Measurements from ENCODE around the gene CNTRL. TPM values are rescaled to one million over a fixed set of nuclear protein-coding genes. Genes with fewer than 3 reads are reported as not detected.

CNTRL gene
- total RNA-seq, 1 experiment from 2014 or later: 44.9 TPM

DNA sequence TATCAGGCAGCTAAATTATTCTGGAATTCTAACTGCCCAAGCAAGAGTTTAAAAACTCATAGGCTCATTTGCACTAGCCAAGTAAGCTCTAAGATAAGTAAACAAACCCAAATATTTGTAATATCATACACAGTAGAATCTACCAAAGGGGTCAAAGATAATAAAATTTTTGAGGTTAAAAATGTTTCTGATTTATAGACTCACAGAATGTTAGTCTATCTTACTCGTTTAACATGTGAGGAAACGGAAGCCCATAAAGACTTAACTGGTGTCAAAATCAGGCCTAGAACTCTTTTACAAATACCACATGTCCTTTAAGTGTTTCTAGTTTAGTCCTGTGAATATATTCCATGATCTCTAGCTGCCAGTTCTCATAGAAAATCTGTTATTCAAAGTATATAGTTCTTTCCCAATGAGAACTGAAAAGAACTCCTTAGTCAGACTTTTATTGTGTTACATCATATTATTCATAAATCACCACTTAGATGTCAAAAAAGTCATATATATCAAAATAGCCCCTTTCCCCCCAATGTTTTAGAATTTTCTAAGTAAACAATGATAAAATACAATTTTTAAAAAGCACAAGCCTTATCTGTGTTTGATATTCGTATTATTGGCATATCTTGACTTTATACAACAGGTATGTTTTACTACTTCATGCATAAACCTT is 113.0 kb downstream of the CNTRL start:
- peaks cover 23% of the 10 kb centered on the region for H4K20me1 ChIP-seq (ENCODE audit: insufficient read depth)
- H3F3A ChIP-seq (ENCODE audit: insufficient read depth, low read depth): no peaks in the 10 kb centered on the region
- no peaks in the 10 kb centered on the region for H3K9me2 ChIP-seq (ENCODE audit: insufficient read depth)
- H3K79me2 ChIP-seq (ENCODE audit: low read depth): peaks cover 72% of the 10 kb centered on the region
- no TSS peak for BruUV-seq (replicated peaks)
- H3K27ac ChIP-seq: no peak overlapping the region
- H3K27me3 ChIP-seq (ENCODE audit: insufficient read depth, low read depth): no peaks in the 10 kb centered on the region
- CTCF ChIA-PET: interaction anchor here (0.6 kb wide), 1 partner anchor 205 kb away, joined by 24 read pairs; no protein-coding TSS in a partner anchor
- no peaks in the 10 kb centered on the region for H3K9me3 ChIP-seq (ENCODE audit: insufficient read depth, low read depth)
- POLR2A ChIA-PET (ENCODE audit: unreplicated experiment): interaction anchor here (0.7 kb wide), 1 partner anchor 436 kb away, joined by 4 read pairs; no protein-coding TSS in a partner anchor
- H3K36me3 ChIP-seq (ENCODE audit: low read depth): peaks cover 16% of the 10 kb centered on the region; the same call in 1 of the 2 replicates
- peaks cover 15% of the 10 kb centered on the region for H3K4me1 ChIP-seq (replicated peaks; ENCODE audit: insufficient read depth)
- intact Hi-C loops (cut with micrococcal nuclease; ENCODE audit: unreplicated experiment): no loop called here
- no peak overlapping the region for H3K4me2 ChIP-seq
- no peak overlapping the region for H2AFZ ChIP-seq
- DNase-seq: no peak
- no peak overlapping the region for H3K4me3 ChIP-seq
- TF ChIP-seq, protein P1, sequence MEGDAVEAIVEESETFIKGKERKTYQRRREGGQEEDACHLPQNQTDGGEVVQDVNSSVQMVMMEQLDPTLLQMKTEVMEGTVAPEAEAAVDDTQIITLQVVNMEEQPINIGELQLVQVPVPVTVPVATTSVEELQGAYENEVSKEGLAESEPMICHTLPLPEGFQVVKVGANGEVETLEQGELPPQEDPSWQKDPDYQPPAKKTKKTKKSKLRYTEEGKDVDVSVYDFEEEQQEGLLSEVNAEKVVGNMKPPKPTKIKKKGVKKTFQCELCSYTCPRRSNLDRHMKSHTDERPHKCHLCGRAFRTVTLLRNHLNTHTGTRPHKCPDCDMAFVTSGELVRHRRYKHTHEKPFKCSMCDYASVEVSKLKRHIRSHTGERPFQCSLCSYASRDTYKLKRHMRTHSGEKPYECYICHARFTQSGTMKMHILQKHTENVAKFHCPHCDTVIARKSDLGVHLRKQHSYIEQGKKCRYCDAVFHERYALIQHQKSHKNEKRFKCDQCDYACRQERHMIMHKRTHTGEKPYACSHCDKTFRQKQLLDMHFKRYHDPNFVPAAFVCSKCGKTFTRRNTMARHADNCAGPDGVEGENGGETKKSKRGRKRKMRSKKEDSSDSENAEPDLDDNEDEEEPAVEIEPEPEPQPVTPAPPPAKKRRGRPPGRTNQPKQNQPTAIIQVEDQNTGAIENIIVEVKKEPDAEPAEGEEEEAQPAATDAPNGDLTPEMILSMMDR (conservative IDR thresholded peaks at IDR 0.05): no peak

DNA sequence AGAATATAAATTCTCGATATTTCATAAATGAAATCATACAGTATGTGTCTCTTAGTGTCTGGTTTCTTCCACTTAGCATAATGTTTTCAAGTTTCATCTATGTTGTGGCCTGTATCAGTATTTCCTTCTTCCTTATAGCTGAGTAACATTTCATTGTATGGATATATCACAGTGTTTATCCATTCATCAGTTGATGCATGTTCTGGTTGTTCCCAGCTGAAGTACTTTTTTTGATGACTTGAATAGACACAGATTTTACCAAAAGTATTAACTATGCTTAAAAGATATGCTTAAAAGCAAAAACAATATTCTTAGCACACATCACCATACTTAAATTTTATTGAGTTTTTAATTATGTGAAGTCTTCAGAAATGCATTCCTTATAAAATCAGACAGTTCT is 114.3 kb downstream of the CNTRL start:
- H3K79me2 ChIP-seq (ENCODE audit: low read depth): peaks cover 84% of the 10 kb centered on the region
- no peak overlapping the region for H3K4me3 ChIP-seq
- H3K9me3 ChIP-seq (ENCODE audit: insufficient read depth, low read depth): no peaks in the 10 kb centered on the region
- peaks cover 2% of the 10 kb centered on the region for H3K4me1 ChIP-seq (replicated peaks; ENCODE audit: insufficient read depth)
- intact Hi-C loops (cut with micrococcal nuclease; ENCODE audit: unreplicated experiment): no loop called here
- 0 out of 2 replicates have a peak, but pooled peaks cover 16% of the 10 kb centered on the region for H3K36me3 ChIP-seq (ENCODE audit: low read depth)
- no peak for DNase-seq
- no peak overlapping the region for H3K27ac ChIP-seq
- CTCF ChIA-PET: interaction anchor here (0.6 kb wide), 1 partner anchor 395 kb away, joined by 3 read pairs; no protein-coding TSS in a partner anchor
- H2AFZ ChIP-seq: no peak overlapping the region
- TF ChIP-seq EZH2 (IDR thresholded peaks at IDR 0.05; ENCODE audit: low read depth): no peak
- TF ChIP-seq, protein P1 (conservative IDR thresholded peaks at IDR 0.05): no peak
- H3K9me2 ChIP-seq (ENCODE audit: insufficient read depth): no peaks in the 10 kb centered on the region
- peaks cover 35% of the 10 kb centered on the region for H4K20me1 ChIP-seq (ENCODE audit: insufficient read depth)
- BruUV-seq (replicated peaks): no TSS peak
- POLR2A ChIA-PET (ENCODE audit: unreplicated experiment): no interaction called here
- H3K27me3 ChIP-seq (ENCODE audit: insufficient read depth, low read depth): no peaks in the 10 kb centered on the region
- H3K4me2 ChIP-seq: no peak overlapping the region
- no peaks in the 10 kb centered on the region for H3F3A ChIP-seq (ENCODE audit: insufficient read depth, low read depth)

DNA sequence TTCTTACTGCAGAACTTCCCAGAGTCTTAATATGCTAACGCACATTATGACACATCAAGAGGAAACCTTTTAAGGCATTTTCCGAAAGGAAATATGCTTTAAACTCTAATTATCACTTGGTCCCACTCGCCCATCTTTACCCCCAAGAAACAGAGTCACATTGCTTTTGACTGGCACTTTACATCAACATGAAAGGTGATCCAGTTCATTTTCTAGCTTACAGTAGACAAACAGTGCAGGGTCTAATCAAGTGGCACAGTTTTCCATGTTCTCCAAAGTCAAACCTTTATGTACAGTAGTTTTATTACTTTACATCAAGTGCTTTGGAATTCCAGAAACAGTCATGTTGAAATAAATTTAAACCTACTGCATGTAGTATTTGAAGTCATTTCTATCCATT is 114.9 kb downstream of the CNTRL start:
- no peaks in the 10 kb centered on the region for H3F3A ChIP-seq (ENCODE audit: insufficient read depth, low read depth)
- no peak overlapping the region for H3K4me2 ChIP-seq
- TF ChIP-seq EZH2 (IDR thresholded peaks at IDR 0.05; ENCODE audit: low read depth): no peak
- TF ChIP-seq, protein P1 (conservative IDR thresholded peaks at IDR 0.05): no peak
- 0 out of 2 replicates have a peak, but pooled peaks cover 16% of the 10 kb centered on the region for H3K36me3 ChIP-seq (ENCODE audit: low read depth)
- intact Hi-C loops (cut with micrococcal nuclease; ENCODE audit: unreplicated experiment): no loop called here
- ChIA-PET CTCF (no interaction called here), POLR2A (ENCODE audit: unreplicated experiment) (no interaction called here)
- no peaks in the 10 kb centered on the region for H3K9me3 ChIP-seq (ENCODE audit: insufficient read depth, low read depth)
- H2AFZ ChIP-seq: no peak overlapping the region
- no peak overlapping the region for H3K27ac ChIP-seq
- peaks cover 41% of the 10 kb centered on the region for H4K20me1 ChIP-seq (ENCODE audit: insufficient read depth)
- H3K79me2 ChIP-seq (ENCODE audit: low read depth): peaks cover 91% of the 10 kb centered on the region
- DNase-seq: no peak
- H3K4me1 ChIP-seq (replicated peaks; ENCODE audit: insufficient read depth): 0 out of 2 replicates have a peak, but pooled peaks cover 3% of the 10 kb centered on the region
- no TSS peak for BruUV-seq (replicated peaks)
- H3K9me2 ChIP-seq (ENCODE audit: insufficient read depth): no peaks in the 10 kb centered on the region
- no peak overlapping the region for H3K4me3 ChIP-seq
- no peaks in the 10 kb centered on the region for H3K27me3 ChIP-seq (ENCODE audit: insufficient read depth, low read depth)

Data from PC-9 (cell line).